Astrocyte (in vitro differentiated cells and primary cell): ENCODE data around the gene NUMB.

Experiments used
- CTCF ChIP-seq: IDR thresholded peaks from 2 replicates; pipeline ENCODE4 v1.5.1; 2011; ENCODE audit warnings: low read depth, mild to moderate bottlenecking, inconsistent platforms, low read length, moderate library complexity; ENCODE audit not compliant: insufficient read depth
- EZH2 ChIP-seq: IDR thresholded peaks from 2 replicates; pipeline ENCODE4 v1.6.1; 2012; ENCODE audit warnings: mild to moderate bottlenecking, low read length, inconsistent platforms; ENCODE audit not compliant: insufficient read depth

GRCh38 chr14:73248108-73248868 is 210.1 kb downstream of the NUMB start:
- TF ChIP-seq CTCF, result no peak
- TF ChIP-seq EZH2, result no peak
